ENCODE data around the gene SLC26A4. TPM values are rescaled to one million over a fixed set of nuclear protein-coding genes. Genes with fewer than 3 reads are reported as not detected.

SLC26A4 gene
- polyA plus RNA-seq, 3 donors = 1.6 to 5.7 (median 2.1) TPM

GRCh38 chr7:107644309-107644974 lies 16.2 kb upstream of the SLC26A4 start:
- no peak for DNase-seq (ENCODE audit: extremely low read depth in 1 of 11, low read depth in 9 of 11, low spot score in 4 of 11)

GRCh38 chr7:107652642-107653041 lies 8.0 kb upstream of the SLC26A4 start:
- DNase-seq (ENCODE audit: extremely low read depth in 1 of 11, low read depth in 9 of 11, low spot score in 4 of 11) = no peak

- DNase-seq (ENCODE audit: extremely low read depth in 1 of 11, low read depth in 9 of 11, low spot score in 4 of 11) = no peak
These were observed 2.2 kb upstream of the SLC26A4 start for GRCh38 chr7:107658467-107658866.

- DNase-seq (ENCODE audit: extremely low read depth in 1 of 11, low read depth in 9 of 11, low spot score in 4 of 11) = no peak
These were observed 962 bp upstream of the SLC26A4 start for GRCh38 chr7:107659666-107660065.

GRCh38 chr7:107661081-107661864 lies 645 bp downstream of the SLC26A4 start:
- DNase-seq (ENCODE audit: extremely low read depth in 1 of 11, low read depth in 9 of 11, low spot score in 4 of 11) = peak in 8 of 11 donors; percentile 13 to 44 (median 38)

- no peak for DNase-seq (ENCODE audit: extremely low read depth in 1 of 11, low read depth in 9 of 11, low spot score in 4 of 11)
These were observed 1.3 kb downstream of the SLC26A4 start for GRCh38 chr7:107661865-107662379.

- no peak for DNase-seq (ENCODE audit: extremely low read depth in 1 of 11, low read depth in 9 of 11, low spot score in 4 of 11)
These were observed 2.6 kb downstream of the SLC26A4 start for GRCh38 chr7:107663196-107663595.

GRCh38 chr7:107666790-107667189 lies 6.2 kb downstream of the SLC26A4 start:
- no peak for DNase-seq (ENCODE audit: extremely low read depth in 1 of 11, low read depth in 9 of 11, low spot score in 4 of 11)

GRCh38 chr7:107667341-107667740 lies 6.7 kb downstream of the SLC26A4 start:
- DNase-seq (ENCODE audit: extremely low read depth in 1 of 11, low read depth in 9 of 11, low spot score in 4 of 11) = no peak

GRCh38 chr7:107668296-107668695 lies 7.7 kb downstream of the SLC26A4 start:
- DNase-seq (ENCODE audit: extremely low read depth in 1 of 11, low read depth in 9 of 11, low spot score in 4 of 11) = no peak

- DNase-seq (ENCODE audit: extremely low read depth in 1 of 11, low read depth in 9 of 11, low spot score in 4 of 11) = no peak
These were observed 11.6 kb downstream of the SLC26A4 start for GRCh38 chr7:107672183-107672582.

- no peak for DNase-seq (ENCODE audit: extremely low read depth in 1 of 11, low read depth in 9 of 11, low spot score in 4 of 11)
These were observed 15.6 kb downstream of the SLC26A4 start for GRCh38 chr7:107676249-107676648.

GRCh38 chr7:107678110-107678753 lies 17.6 kb downstream of the SLC26A4 start:
- no peak for DNase-seq (ENCODE audit: extremely low read depth in 1 of 11, low read depth in 9 of 11, low spot score in 4 of 11)

GRCh38 chr7:107680478-107680877 lies 19.9 kb downstream of the SLC26A4 start:
- DNase-seq (ENCODE audit: extremely low read depth in 1 of 11, low read depth in 9 of 11, low spot score in 4 of 11) = no peak

- DNase-seq (ENCODE audit: extremely low read depth in 1 of 11, low read depth in 9 of 11, low spot score in 4 of 11) = no peak
These were observed 22.3 kb downstream of the SLC26A4 start for GRCh38 chr7:107682886-107683285.

- no peak for DNase-seq (ENCODE audit: extremely low read depth in 1 of 11, low read depth in 9 of 11, low spot score in 4 of 11)
These were observed 23.7 kb downstream of the SLC26A4 start for GRCh38 chr7:107684287-107684686.

GRCh38 chr7:107684947-107685463 lies 24.4 kb downstream of the SLC26A4 start:
- DNase-seq (ENCODE audit: extremely low read depth in 1 of 11, low read depth in 9 of 11, low spot score in 4 of 11) = no peak

- DNase-seq (ENCODE audit: extremely low read depth in 1 of 11, low read depth in 9 of 11, low spot score in 4 of 11) = no peak
These were observed 26.3 kb downstream of the SLC26A4 start for GRCh38 chr7:107686816-107687387.

- DNase-seq (ENCODE audit: extremely low read depth in 1 of 11, low read depth in 9 of 11, low spot score in 4 of 11) = no peak
These were observed 27.0 kb downstream of the SLC26A4 start for GRCh38 chr7:107687656-107688055.

Measured in renal cortex interstitium (tissue), 11 donors.